ENCODE results near the gene SLC1A7.

The SLC1A7 gene

DNA sequence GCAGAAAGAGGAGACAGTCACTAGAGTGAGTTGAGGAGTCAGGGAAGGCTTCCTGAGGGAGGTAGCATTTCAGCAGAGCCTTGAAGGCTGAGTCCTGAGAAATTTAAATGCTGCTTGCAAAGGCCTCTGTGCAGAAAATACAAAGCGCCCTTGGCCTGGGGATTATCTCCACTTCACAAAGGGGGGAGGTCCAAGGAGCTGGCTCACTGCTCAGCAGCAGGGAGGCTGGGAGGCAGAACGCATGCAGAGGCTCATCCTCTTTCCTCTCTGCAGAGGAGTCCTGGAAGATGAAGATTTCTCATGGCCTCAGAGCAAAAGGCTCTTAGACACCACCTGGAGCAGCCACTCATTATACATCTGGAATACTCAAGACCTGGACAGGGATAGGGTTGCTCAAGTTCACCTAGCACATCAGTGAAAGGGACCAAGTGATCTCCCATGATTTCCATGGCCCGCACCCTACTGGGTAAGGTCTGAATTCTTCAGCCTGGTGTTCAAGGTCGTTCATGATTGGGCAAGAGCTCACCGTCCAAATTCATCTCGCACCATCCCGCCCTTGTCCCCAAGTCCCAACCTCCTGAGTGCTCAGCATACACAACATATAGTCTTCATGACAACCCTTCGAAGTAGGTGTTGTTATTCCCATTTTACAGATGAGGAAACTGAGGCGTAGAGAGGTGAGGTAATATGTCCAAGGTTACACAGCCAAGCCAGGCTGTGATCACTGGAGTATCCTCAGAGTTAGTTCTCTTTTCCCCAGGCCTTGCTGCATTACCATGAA is 9.0 kb downstream of the SLC1A7 start:
- Histone ChIP-seq H3K27ac (ENCODE audit: low read depth, low read length) (no peak overlapping the region), H3K9ac (ENCODE audit: low read depth, low read length) (no peak overlapping the region), H3K4me3 (ENCODE audit: low read length) (no peak overlapping the region), H3K27me3 (ENCODE audit: insufficient read depth, low read length) (no peaks in the 10 kb centered on the region), H3K9me3 (ENCODE audit: insufficient read depth, low read depth, low read length) (peaks cover 12% of the 10 kb centered on the region), H3K4me1 (ENCODE audit: insufficient read depth, low read length) (no peaks in the 10 kb centered on the region), H3K36me3 (ENCODE audit: insufficient read depth, low read length) (no peaks in the 10 kb centered on the region)
- WGBS: 93% methylated on average over 8 of the region's 9 CpGs

DNA sequence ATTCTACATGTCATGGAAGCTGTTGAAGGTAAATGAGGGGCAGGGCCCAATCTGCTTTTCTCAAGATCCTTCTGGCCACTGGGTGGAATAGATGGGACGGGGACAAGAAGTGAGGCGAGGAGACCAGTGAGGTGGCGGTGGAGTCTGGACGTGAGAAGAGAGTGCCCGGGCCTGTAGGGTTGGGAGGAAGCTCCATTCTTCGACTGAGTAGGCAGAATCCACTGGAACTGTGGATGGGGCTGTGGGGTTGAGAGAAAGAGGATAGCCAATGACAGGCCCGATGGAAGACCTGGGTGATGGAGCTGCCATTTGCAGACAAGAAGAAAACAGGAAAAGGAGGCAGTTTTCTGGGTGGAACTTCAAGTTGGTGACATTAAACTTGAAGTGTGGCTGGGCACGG is 10.3 kb downstream of the SLC1A7 start:
- WGBS: 89% methylated on average over 8 of the region's 8 CpGs

DNA sequence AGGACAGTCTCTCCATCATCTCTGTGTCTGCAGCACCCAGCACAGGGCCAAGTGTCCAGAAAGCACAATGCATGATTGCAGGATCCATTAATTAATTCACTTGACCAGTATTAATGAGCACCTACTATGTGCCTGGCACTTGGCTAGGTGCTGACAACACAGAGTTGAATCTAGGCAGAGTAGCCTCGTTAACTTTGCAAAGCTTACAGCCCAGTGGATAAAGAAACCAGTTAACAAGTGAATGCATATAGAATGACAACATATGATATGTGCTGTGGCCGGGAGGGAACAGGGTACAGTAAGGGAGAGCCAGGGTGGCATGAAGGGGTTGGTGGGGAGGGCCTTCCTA is 10.9 kb downstream of the SLC1A7 start:
- no peaks in the 10 kb centered on the region for H3K4me1 ChIP-seq (ENCODE audit: insufficient read depth, low read length)
- 87% methylated on average over 2 of the region's 2 CpGs for WGBS

More for the DNA sequence above, 10.3 kb downstream of the SLC1A7 start:
- Histone ChIP-seq H3K9ac (ENCODE audit: low read depth, low read length) (no peak overlapping the region), H3K9me3 (ENCODE audit: insufficient read depth, low read depth, low read length) (peaks cover 2% of the 10 kb centered on the region; the same call in 1 of the 2 replicates), H3K36me3 (ENCODE audit: insufficient read depth, low read length) (no peaks in the 10 kb centered on the region), H3K27ac (ENCODE audit: low read depth, low read length) (no peak overlapping the region), H3K27me3 (ENCODE audit: insufficient read depth, low read length) (no peaks in the 10 kb centered on the region), H3K4me3 (ENCODE audit: low read length) (no peak overlapping the region), H3K4me1 (ENCODE audit: insufficient read depth, low read length) (no peaks in the 10 kb centered on the region)

GRCh38 chr1:53130878-53131589 is 11.4 kb downstream of the SLC1A7 start:
- Histone ChIP-seq H3K9ac (ENCODE audit: low read depth, low read length) (no peak overlapping the region), H3K36me3 (ENCODE audit: insufficient read depth, low read length) (no peaks in the 10 kb centered on the region), H3K4me3 (ENCODE audit: low read length) (no peak overlapping the region), H3K27ac (ENCODE audit: low read depth, low read length) (no peak overlapping the region), H3K4me1 (ENCODE audit: insufficient read depth, low read length) (no peaks in the 10 kb centered on the region), H3K9me3 (ENCODE audit: insufficient read depth, low read depth, low read length) (no peaks in the 10 kb centered on the region), H3K27me3 (ENCODE audit: insufficient read depth, low read length) (no peaks in the 10 kb centered on the region)
- WGBS: 91% methylated on average over 9 of the region's 9 CpGs

More for the DNA sequence above, 10.9 kb downstream of the SLC1A7 start:
- Histone ChIP-seq H3K36me3 (ENCODE audit: insufficient read depth, low read length) (no peaks in the 10 kb centered on the region), H3K9ac (ENCODE audit: low read depth, low read length) (no peak overlapping the region), H3K27ac (ENCODE audit: low read depth, low read length) (no peak overlapping the region), H3K27me3 (ENCODE audit: insufficient read depth, low read length) (no peaks in the 10 kb centered on the region), H3K9me3 (ENCODE audit: insufficient read depth, low read depth, low read length) (no peaks in the 10 kb centered on the region), H3K4me3 (ENCODE audit: low read length) (no peak overlapping the region)

- H3K36me3 ChIP-seq (ENCODE audit: insufficient read depth, low read length): no peaks in the 10 kb centered on the region
- no peak overlapping the region for H3K27ac ChIP-seq (ENCODE audit: low read depth, low read length)
- H3K9ac ChIP-seq (ENCODE audit: low read depth, low read length): no peak overlapping the region
Observed at GRCh38 chr1:53130598-53130877, 11.9 kb downstream of the SLC1A7 start.

GRCh38 chr1:53129891-53130597 is 12.4 kb downstream of the SLC1A7 start:
- 91% methylated on average over 12 of the region's 12 CpGs for WGBS

More at GRCh38 chr1:53130598-53130877, 11.9 kb downstream of the SLC1A7 start:
- no peak overlapping the region for H3K4me3 ChIP-seq (ENCODE audit: low read length)
- H3K9me3 ChIP-seq (ENCODE audit: insufficient read depth, low read depth, low read length): no peaks in the 10 kb centered on the region
- WGBS: 90% methylated on average over 1 of the region's 1 CpG
- no peaks in the 10 kb centered on the region for H3K27me3 ChIP-seq (ENCODE audit: insufficient read depth, low read length)
- no peaks in the 10 kb centered on the region for H3K4me1 ChIP-seq (ENCODE audit: insufficient read depth, low read length)

DNA sequence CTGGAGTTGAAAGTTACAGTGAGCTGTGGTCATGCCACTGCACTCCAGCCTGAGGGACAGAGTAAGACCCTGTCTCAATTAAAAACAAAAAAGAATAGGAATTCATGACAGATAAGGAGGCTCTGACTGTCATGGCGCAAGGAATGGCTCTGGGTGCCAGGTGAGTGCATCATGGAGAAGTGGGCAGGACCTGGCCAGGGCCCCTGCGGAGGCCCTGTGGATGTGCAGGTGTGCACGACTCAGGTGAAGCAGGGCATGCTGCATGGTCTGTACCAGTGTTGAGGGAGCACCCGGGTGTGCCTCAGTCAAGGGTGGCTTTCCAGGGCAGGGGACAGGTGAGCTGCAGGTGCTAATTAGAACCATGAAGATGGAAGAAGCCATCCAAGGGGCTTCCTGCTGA is 14.0 kb downstream of the SLC1A7 start:
- no peak overlapping the region for H3K9ac ChIP-seq (ENCODE audit: low read depth, low read length)
- H3K4me1 ChIP-seq (ENCODE audit: insufficient read depth, low read length): no peaks in the 10 kb centered on the region
- 95% methylated on average over 4 of the region's 4 CpGs for WGBS
- no peaks in the 10 kb centered on the region for H3K9me3 ChIP-seq (ENCODE audit: insufficient read depth, low read depth, low read length)
- no peak overlapping the region for H3K27ac ChIP-seq (ENCODE audit: low read depth, low read length)
- H3K4me3 ChIP-seq (ENCODE audit: low read length): no peak overlapping the region
- H3K36me3 ChIP-seq (ENCODE audit: insufficient read depth, low read length): no peaks in the 10 kb centered on the region
- H3K27me3 ChIP-seq (ENCODE audit: insufficient read depth, low read length): no peaks in the 10 kb centered on the region

More at GRCh38 chr1:53129891-53130597, 12.4 kb downstream of the SLC1A7 start:
- H3K9ac ChIP-seq (ENCODE audit: low read depth, low read length): no peak overlapping the region
- no peaks in the 10 kb centered on the region for H3K27me3 ChIP-seq (ENCODE audit: insufficient read depth, low read length)
- no peaks in the 10 kb centered on the region for H3K36me3 ChIP-seq (ENCODE audit: insufficient read depth, low read length)
- no peaks in the 10 kb centered on the region for H3K9me3 ChIP-seq (ENCODE audit: insufficient read depth, low read depth, low read length)
- no peak overlapping the region for H3K4me3 ChIP-seq (ENCODE audit: low read length)
- no peak overlapping the region for H3K27ac ChIP-seq (ENCODE audit: low read depth, low read length)
- H3K4me1 ChIP-seq (ENCODE audit: insufficient read depth, low read length): no peaks in the 10 kb centered on the region

- no peaks in the 10 kb centered on the region for H3K36me3 ChIP-seq (ENCODE audit: insufficient read depth, low read length)
- H3K27ac ChIP-seq (ENCODE audit: low read depth, low read length): no peak overlapping the region
- no peaks in the 10 kb centered on the region for H3K27me3 ChIP-seq (ENCODE audit: insufficient read depth, low read length)
- no peaks in the 10 kb centered on the region for H3K9me3 ChIP-seq (ENCODE audit: insufficient read depth, low read depth, low read length)
- H3K9ac ChIP-seq (ENCODE audit: low read depth, low read length): no peak overlapping the region
- H3K4me3 ChIP-seq (ENCODE audit: low read length): no peak overlapping the region
- 94% methylated on average over 5 of the region's 5 CpGs for WGBS
- H3K4me1 ChIP-seq (ENCODE audit: insufficient read depth, low read length): no peaks in the 10 kb centered on the region
Observed at GRCh38 chr1:53127546-53127945, 14.9 kb downstream of the SLC1A7 start.

DNA sequence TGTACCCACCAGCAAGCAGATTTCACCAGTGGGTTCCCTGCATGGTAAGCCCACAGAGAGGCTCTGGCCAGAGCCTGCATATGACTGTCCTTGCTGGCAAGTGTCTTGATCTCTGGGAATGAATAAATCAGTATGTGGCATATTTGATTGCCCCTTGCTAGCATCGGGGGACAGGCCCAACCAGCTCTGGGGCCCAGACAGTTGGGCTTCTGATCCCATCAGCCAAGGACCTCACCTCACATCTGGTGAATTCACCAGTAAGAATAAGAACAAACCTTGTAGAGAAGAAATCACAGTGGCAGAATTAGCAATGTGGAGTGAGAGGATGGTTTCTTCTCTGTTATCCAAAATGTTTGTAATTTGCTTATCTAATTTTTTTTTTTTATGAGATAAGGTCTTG is 15.9 kb downstream of the SLC1A7 start:
- Histone ChIP-seq H3K9me3 (ENCODE audit: insufficient read depth, low read depth, low read length) (no peaks in the 10 kb centered on the region), H3K36me3 (ENCODE audit: insufficient read depth, low read length) (no peaks in the 10 kb centered on the region), H3K4me3 (ENCODE audit: low read length) (no peak overlapping the region), H3K4me1 (ENCODE audit: insufficient read depth, low read length) (peaks cover 4% of the 10 kb centered on the region; the same call in 1 of the 2 replicates), H3K27me3 (ENCODE audit: insufficient read depth, low read length) (no peaks in the 10 kb centered on the region), H3K9ac (ENCODE audit: low read depth, low read length) (no peak overlapping the region), H3K27ac (ENCODE audit: low read depth, low read length) (no peak overlapping the region)
- WGBS: 93% methylated on average over 1 of the region's 1 CpG

DNA sequence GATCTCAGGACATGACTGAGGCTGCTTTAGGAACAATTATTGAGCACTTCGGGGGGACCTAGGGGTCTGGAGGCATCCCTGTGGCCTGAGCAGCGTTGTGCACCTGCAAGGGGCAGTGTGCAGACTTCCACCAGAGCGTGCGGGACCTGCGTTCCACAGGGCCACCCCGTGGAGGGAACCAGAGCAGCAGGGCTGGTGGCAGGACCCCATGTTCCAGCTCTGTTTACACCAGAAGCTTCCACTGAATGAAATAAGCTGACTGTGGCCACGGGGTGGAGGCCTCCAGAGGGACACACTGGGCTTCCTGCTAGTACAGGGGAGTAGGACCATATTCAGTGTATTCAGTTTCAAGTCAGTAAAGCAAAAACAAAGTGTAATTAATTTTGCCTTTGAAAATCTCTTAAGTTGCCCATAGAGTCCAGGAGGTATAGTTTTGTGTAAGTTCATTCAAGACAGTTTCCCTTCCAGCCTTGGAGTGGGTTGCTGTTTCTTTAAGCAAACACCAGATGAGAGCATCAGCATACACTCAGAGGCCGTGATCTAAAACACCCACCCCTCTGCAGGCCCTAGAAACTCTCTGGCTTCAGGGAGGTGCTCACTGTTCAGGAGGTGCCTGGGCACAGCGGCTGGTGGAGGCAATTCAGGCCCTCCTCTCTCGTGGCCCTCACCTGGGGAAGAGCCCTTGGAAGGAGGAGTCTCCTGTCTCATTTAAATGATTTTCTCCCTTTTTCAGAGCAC is 16.6 kb downstream of the SLC1A7 start:
- Histone ChIP-seq H3K4me3 (ENCODE audit: low read length) (no peak overlapping the region), H3K27me3 (ENCODE audit: insufficient read depth, low read length) (0 out of 2 replicates have a peak, but pooled peaks cover 3% of the 10 kb centered on the region), H3K27ac (ENCODE audit: low read depth, low read length) (no peak overlapping the region), H3K9ac (ENCODE audit: low read depth, low read length) (no peak overlapping the region), H3K9me3 (ENCODE audit: insufficient read depth, low read depth, low read length) (no peaks in the 10 kb centered on the region), H3K4me1 (ENCODE audit: insufficient read depth, low read length) (peaks cover 4% of the 10 kb centered on the region; the same call in 1 of the 2 replicates), H3K36me3 (ENCODE audit: insufficient read depth, low read length) (no peaks in the 10 kb centered on the region)
- WGBS: 79% methylated on average over 10 of the region's 10 CpGs

Data from HUES64 (cell line).